ENCODE data around the gene PKHD1. TPM values are rescaled to one million over a fixed set of nuclear protein-coding genes. Genes with fewer than 3 reads are reported as not detected.

PKHD1 gene
- total RNA-seq, 1 experiment from 2014 or later: 0.09 TPM

DNA sequence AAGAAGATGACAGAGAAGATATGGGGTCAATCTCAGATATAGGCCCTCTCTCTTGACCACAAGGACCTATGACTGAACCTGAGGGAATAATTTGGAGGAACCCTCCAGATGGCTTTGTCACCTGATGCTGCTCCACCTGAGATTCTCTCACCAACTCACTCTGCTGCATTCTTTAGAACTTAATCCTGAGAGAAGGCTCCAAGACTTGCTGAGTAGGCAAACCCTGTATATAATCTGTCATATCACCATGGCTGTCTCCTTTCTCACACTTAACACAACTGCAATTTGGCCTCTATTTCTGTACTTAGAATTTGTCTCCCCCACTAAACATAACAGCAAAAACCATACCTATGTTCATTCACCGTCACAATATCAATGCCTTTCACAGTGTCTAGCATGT, 172.3 kb downstream of the PKHD1 start:
- H2BK15ac ChIP-seq (ENCODE audit: low read depth, low read length): no peak overlapping the region
- H4K91ac ChIP-seq (ENCODE audit: insufficient read length, low read depth, low read length): no peak overlapping the region
- no peak overlapping the region for H3K14ac ChIP-seq (ENCODE audit: insufficient read depth, low read length)
- H3K4me2 ChIP-seq (ENCODE audit: insufficient read depth, insufficient read length, low read length): no peak overlapping the region
- H3K23ac ChIP-seq (ENCODE audit: insufficient read length, low read depth, low read length): no peak overlapping the region
- no peak overlapping the region for H2BK20ac ChIP-seq (ENCODE audit: low read depth, low read length, poor library complexity, severe bottlenecking)
- H2BK120ac ChIP-seq (ENCODE audit: low read depth, low read length, poor library complexity, severe bottlenecking): no peak overlapping the region
- no peaks in the 10 kb centered on the region for H3K79me1 ChIP-seq (ENCODE audit: insufficient read depth, low read depth, low read length, poor library complexity, severe bottlenecking)
- H3K4me3 Mint-ChIP-seq: no peak overlapping the region
- H3K27me3 Mint-ChIP-seq (ENCODE audit: low read depth): peaks cover 2% of the 10 kb centered on the region; the same call in 1 of the 2 replicates
- no peak overlapping the region for H3K56ac ChIP-seq (ENCODE audit: insufficient read length, low read depth, low read length)
- H4K5ac ChIP-seq (ENCODE audit: insufficient read length, low read depth, low read length): no peak overlapping the region
- no CpG with 5 or more reads among the region's 1 CpG for WGBS (ENCODE audit: extremely low coverage, insufficient read length, low lambda C conversion rate)
- H3K9me3 Mint-ChIP-seq: peaks cover 13 to 14% of the 10 kb centered on the region in 2 experiments
- no peaks in the 10 kb centered on the region for H3K79me2 ChIP-seq (ENCODE audit: insufficient read depth, low read length)
- H3K18ac ChIP-seq (ENCODE audit: insufficient read length, low read depth, low read length): no peak overlapping the region
- H3K9ac ChIP-seq (ENCODE audit: extremely low read depth, insufficient read length, low read length): no peak overlapping the region
- H3K4me1 Mint-ChIP-seq: no peaks in the 10 kb centered on the region; a peak in 3 of 4 replicates
- H2BK5ac ChIP-seq (ENCODE audit: insufficient read length, low read length): no peak overlapping the region
- no peaks in the 10 kb centered on the region for H3K27me3 ChIP-seq (ENCODE audit: insufficient read depth, low read length)
- H3K27ac ChIP-seq (ENCODE audit: insufficient read length, low read depth, low read length): no peak overlapping the region
- H3K27ac Mint-ChIP-seq: no peak overlapping the region
- no peak overlapping the region for H2AK5ac ChIP-seq (ENCODE audit: insufficient read length, low read length)
- DNase-seq: no peak
- H4K8ac ChIP-seq (replicated peaks; ENCODE audit: insufficient read length, low read depth, low read length): no peak overlapping the region
- H3K9me3 ChIP-seq (ENCODE audit: control insufficient read depth, low read depth, low read length): no peaks in the 10 kb centered on the region
- no peak overlapping the region for H3T11ph ChIP-seq (ENCODE audit: low read length)
- no peaks in the 10 kb centered on the region for H3K4me1 ChIP-seq (ENCODE audit: insufficient read depth, low read length)
- no peaks in the 10 kb centered on the region for H3K23me2 ChIP-seq (ENCODE audit: insufficient read length, low read depth, low read length, poor library complexity, severe bottlenecking)
- no peak overlapping the region for H2AFZ ChIP-seq (ENCODE audit: low read length)
- H2BK12ac ChIP-seq (ENCODE audit: insufficient read length, low read depth, low read length): no peak overlapping the region
- TF ChIP-seq, protein P1, sequence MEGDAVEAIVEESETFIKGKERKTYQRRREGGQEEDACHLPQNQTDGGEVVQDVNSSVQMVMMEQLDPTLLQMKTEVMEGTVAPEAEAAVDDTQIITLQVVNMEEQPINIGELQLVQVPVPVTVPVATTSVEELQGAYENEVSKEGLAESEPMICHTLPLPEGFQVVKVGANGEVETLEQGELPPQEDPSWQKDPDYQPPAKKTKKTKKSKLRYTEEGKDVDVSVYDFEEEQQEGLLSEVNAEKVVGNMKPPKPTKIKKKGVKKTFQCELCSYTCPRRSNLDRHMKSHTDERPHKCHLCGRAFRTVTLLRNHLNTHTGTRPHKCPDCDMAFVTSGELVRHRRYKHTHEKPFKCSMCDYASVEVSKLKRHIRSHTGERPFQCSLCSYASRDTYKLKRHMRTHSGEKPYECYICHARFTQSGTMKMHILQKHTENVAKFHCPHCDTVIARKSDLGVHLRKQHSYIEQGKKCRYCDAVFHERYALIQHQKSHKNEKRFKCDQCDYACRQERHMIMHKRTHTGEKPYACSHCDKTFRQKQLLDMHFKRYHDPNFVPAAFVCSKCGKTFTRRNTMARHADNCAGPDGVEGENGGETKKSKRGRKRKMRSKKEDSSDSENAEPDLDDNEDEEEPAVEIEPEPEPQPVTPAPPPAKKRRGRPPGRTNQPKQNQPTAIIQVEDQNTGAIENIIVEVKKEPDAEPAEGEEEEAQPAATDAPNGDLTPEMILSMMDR (conservative IDR thresholded peaks at IDR 0.05): no peak
- peaks cover 0 to 3% (median 3%) of the 10 kb centered on the region in 3 experiments; a peak in 3 of 7 replicates for H3K36me3 Mint-ChIP-seq (ENCODE audit: insufficient read depth in 1 of 3, low read depth in 3 of 3)
- H4K20me1 ChIP-seq (ENCODE audit: control insufficient read depth, insufficient read depth, insufficient read length): no peaks in the 10 kb centered on the region
- no peak overlapping the region for H3K4ac ChIP-seq (ENCODE audit: low read depth, low read length)
